MM.1S (cell line): ENCODE results near the gene NFATC3.

Experiments used
- DNase-seq: peaks from one replicate; pipeline ENCODE4 v3.0.0-alpha.2; 2015
- H2AFZ ChIP-seq: fragments of 300-600 bp; sonication (generic); 2 replicates; pipeline ENCODE4 v1.6.0; 2016; ENCODE audit warnings: antibody characterized with exemption, low read length
- H3F3A ChIP-seq: fragments of 300-600 bp; sonication (generic); 2 replicates; pipeline ENCODE4 v1.6.1; 2016; ENCODE audit warnings: mild to moderate bottlenecking, antibody characterized with exemption, low read length, moderate library complexity, mixed read lengths; ENCODE audit not compliant: insufficient read depth
- H3K27ac ChIP-seq: fragments of 300-600 bp; sonication (generic); 2 replicates; pipeline ENCODE4 v1.5.1; 2016; ENCODE audit warnings: mild to moderate bottlenecking, low read length
- H3K27me3 ChIP-seq: fragments of 300-600 bp; sonication (generic); replicated peaks from 2 replicates; pipeline ENCODE4 v1.6.0; 2016; ENCODE audit warnings: low read length; ENCODE audit not compliant: insufficient read depth
- H3K36me3 ChIP-seq: fragments of 300-600 bp; sonication (generic); replicated peaks from 2 replicates; pipeline ENCODE4 v1.6.1; 2016; ENCODE audit warnings: mild to moderate bottlenecking, low read length, mixed read lengths; ENCODE audit not compliant: insufficient read depth
- H3K4me1 ChIP-seq: fragments of 300-600 bp; sonication (generic); 2 replicates; pipeline ENCODE4 v1.6.1; 2016; ENCODE audit warnings: low read length, mixed read lengths
- H3K4me2 ChIP-seq: fragments of 300-600 bp; sonication (generic); 2 replicates; pipeline ENCODE4 v1.6.0; 2016; ENCODE audit warnings: low read depth, low read length
- H3K4me3 ChIP-seq: fragments of 300-600 bp; sonication (generic); 2 replicates; pipeline ENCODE4 v1.5.1; 2016; ENCODE audit warnings: low read length, mixed read lengths
- H3K79me2 ChIP-seq: fragments of 300-600 bp; sonication (generic); 2 replicates; pipeline ENCODE4 v1.6.1; 2016; ENCODE audit warnings: mixed run types, low read length, mixed read lengths
- H3K9ac ChIP-seq: fragments of 300-600 bp; sonication (generic); 2 replicates; pipeline ENCODE4 v1.6.1; 2016; ENCODE audit warnings: low read length, mixed read lengths
- H3K9me2 ChIP-seq: fragments of 300-600 bp; sonication (generic); replicated peaks from 2 replicates; pipeline ENCODE4 v1.6.1; 2016; ENCODE audit warnings: mild to moderate bottlenecking, low read length, mixed read lengths; ENCODE audit not compliant: insufficient read depth
- H3K9me3 ChIP-seq: fragments of 300-600 bp; sonication (generic); replicated peaks from 2 replicates; pipeline ENCODE4 v1.6.1; 2016; ENCODE audit warnings: mild to moderate bottlenecking, low read length, mixed read lengths; ENCODE audit not compliant: insufficient read depth
- H4K20me1 ChIP-seq: fragments of 300-600 bp; sonication (generic); 2 replicates; pipeline ENCODE4 v1.6.1; 2016; ENCODE audit warnings: mild to moderate bottlenecking, low read length, moderate library complexity, mixed read lengths; ENCODE audit not compliant: insufficient read depth
- EZH2 ChIP-seq: fragments of 300-600 bp; sonication (generic); optimal IDR thresholded peaks from 2 replicates; pipeline ENCODE3; 2017; ENCODE audit warnings: low read depth, mild to moderate bottlenecking, antibody characterized with exemption, low read length, mixed read lengths
- EZH2phosphoT487 ChIP-seq: fragments of 300-600 bp; sonication (generic); IDR thresholded peaks from 2 replicates; pipeline ENCODE4 v1.6.1; 2018; ENCODE audit warnings: antibody characterized with exemption, low read length
- TF ChIP-seq, protein P1 (sequence below): fragments of 300-600 bp; sonication (generic); IDR thresholded peaks from 2 replicates; pipeline ENCODE4 v1.5.1; 2016; ENCODE audit warnings: antibody characterized with exemption, low read length, mixed read lengths

NFATC3 gene

DNA sequence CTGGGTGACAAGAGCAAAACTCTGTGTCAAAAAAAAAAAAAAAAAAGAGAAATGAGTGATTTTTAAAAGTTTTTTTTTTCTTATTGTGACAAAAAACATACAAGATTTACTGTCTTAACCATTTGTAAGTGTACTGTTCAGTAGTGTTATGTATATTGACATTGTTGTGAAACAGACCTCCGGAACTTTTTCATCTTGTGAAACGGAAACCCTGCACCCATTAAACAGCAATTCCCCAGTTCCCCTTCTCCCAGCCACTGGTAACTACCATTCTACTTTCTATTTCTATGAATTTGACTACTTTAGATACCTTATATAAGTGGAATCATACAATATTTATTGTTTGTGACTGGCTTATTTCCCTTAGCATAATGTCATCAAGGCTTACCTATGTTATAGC is 43.4 kb upstream of the NFATC3 start:
- H3K9me2 ChIP-seq: no peaks in the 10 kb centered on the region
- no peaks in the 10 kb centered on the region for H4K20me1 ChIP-seq
- no peak overlapping the region for H3K4me2 ChIP-seq
- no peak overlapping the region for H3K27ac ChIP-seq
- H3K9ac ChIP-seq: no peak overlapping the region
- no peaks in the 10 kb centered on the region for H3F3A ChIP-seq
- DNase-seq: no peak
- no peak overlapping the region for H3K4me3 ChIP-seq
- no peaks in the 10 kb centered on the region for H3K36me3 ChIP-seq
- TF ChIP-seq EZH2 (no peak), EZH2phosphoT487 (no peak)
- TF ChIP-seq, protein P1, sequence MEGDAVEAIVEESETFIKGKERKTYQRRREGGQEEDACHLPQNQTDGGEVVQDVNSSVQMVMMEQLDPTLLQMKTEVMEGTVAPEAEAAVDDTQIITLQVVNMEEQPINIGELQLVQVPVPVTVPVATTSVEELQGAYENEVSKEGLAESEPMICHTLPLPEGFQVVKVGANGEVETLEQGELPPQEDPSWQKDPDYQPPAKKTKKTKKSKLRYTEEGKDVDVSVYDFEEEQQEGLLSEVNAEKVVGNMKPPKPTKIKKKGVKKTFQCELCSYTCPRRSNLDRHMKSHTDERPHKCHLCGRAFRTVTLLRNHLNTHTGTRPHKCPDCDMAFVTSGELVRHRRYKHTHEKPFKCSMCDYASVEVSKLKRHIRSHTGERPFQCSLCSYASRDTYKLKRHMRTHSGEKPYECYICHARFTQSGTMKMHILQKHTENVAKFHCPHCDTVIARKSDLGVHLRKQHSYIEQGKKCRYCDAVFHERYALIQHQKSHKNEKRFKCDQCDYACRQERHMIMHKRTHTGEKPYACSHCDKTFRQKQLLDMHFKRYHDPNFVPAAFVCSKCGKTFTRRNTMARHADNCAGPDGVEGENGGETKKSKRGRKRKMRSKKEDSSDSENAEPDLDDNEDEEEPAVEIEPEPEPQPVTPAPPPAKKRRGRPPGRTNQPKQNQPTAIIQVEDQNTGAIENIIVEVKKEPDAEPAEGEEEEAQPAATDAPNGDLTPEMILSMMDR: no peak
- H3K4me1 ChIP-seq: no peaks in the 10 kb centered on the region
- H3K79me2 ChIP-seq: no peaks in the 10 kb centered on the region
- no peaks in the 10 kb centered on the region for H3K27me3 ChIP-seq
- H3K9me3 ChIP-seq: no peaks in the 10 kb centered on the region
- no peak overlapping the region for H2AFZ ChIP-seq

DNA sequence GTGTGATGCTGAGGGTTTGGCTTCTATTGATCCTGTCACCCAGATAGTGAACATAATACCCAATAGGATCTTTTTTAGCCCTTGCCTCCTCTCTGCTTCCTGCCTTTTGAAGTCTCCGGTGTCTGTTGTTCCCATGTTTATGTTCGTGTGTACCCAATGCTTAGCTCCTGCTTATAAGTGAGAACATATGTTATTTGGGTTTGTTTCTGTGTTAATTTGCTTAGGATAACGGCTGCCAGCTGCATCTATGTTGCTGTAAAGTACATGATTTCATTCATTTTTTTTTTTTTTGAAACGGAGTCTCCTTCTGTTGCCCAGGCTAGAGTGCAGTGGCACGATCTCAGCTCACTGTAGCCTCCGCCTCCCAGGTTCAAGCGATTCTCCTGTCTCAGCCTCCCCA is 39.1 kb upstream of the NFATC3 start:
- Histone ChIP-seq H3F3A (no peaks in the 10 kb centered on the region), H3K27ac (no peak overlapping the region), H3K27me3 (no peaks in the 10 kb centered on the region), H3K79me2 (no peaks in the 10 kb centered on the region), H2AFZ (no peak overlapping the region), H3K4me1 (no peaks in the 10 kb centered on the region), H3K4me3 (no peak overlapping the region), H4K20me1 (no peaks in the 10 kb centered on the region), H3K36me3 (no peaks in the 10 kb centered on the region), H3K9ac (no peak overlapping the region), H3K9me2 (no peaks in the 10 kb centered on the region), H3K4me2 (no peak overlapping the region), H3K9me3 (no peaks in the 10 kb centered on the region)
- no peak for DNase-seq
- TF ChIP-seq EZH2 (no peak), EZH2phosphoT487 (no peak)
- TF ChIP-seq, protein P1: no peak

DNA sequence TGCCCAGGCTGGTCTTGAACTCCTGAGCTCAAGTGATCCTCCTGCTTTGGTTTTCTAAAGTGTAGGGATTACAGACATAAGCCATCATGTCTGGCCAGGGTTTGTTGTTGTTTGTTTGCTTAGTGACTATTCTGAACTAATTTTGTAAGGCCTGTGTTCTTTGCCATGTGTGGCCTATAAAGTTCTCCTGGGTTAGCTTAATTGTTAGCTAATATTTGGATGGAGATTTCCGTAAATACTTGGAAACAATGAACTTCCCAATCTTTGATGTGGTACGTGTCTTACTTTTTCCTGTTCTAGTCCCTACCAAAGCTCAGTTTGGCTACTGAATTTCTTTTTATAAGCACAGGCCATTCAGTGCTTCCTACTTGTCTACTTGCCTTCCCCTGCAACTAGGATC is 37.2 kb upstream of the NFATC3 start:
- TF ChIP-seq, protein P1: no peak
- TF ChIP-seq EZH2 (no peak), EZH2phosphoT487 (no peak)
- Histone ChIP-seq H2AFZ (no peak overlapping the region), H3K9ac (no peak overlapping the region), H3K9me2 (no peaks in the 10 kb centered on the region), H3K9me3 (no peaks in the 10 kb centered on the region), H3F3A (no peaks in the 10 kb centered on the region), H4K20me1 (no peaks in the 10 kb centered on the region), H3K4me2 (no peak overlapping the region), H3K27ac (no peak overlapping the region), H3K27me3 (no peaks in the 10 kb centered on the region), H3K36me3 (no peaks in the 10 kb centered on the region), H3K4me1 (no peaks in the 10 kb centered on the region), H3K4me3 (no peak overlapping the region), H3K79me2 (no peaks in the 10 kb centered on the region)
- no peak for DNase-seq
